Measurements from ENCODE around the gene PRR30.

Gene PRR30

GRCh38 chr2:27152796-27153464 is 13.7 kb upstream of the PRR30 start:
- FAIRE-seq: no peak

- no peak for FAIRE-seq
Measured at GRCh38 chr2:27152102-27152795, 13.0 kb upstream of the PRR30 start.

GRCh38 chr2:27150639-27151230 is 11.5 kb upstream of the PRR30 start:
- no peak for FAIRE-seq

- no peak for FAIRE-seq
Measured at GRCh38 chr2:27149570-27150405, 10.6 kb upstream of the PRR30 start.

- FAIRE-seq: no peak
Measured at GRCh38 chr2:27148801-27149439, 9.7 kb upstream of the PRR30 start, which contains the start of gene TCF23. Gene TCF23 (plus strand): TSS chr2:27149004. CDS start chr2:27149134, 130 bp downstream.

GRCh38 chr2:27147935-27148334 is 8.7 kb upstream of the PRR30 start:
- no peak for FAIRE-seq

GRCh38 chr2:27145682-27146081 is 6.5 kb upstream of the PRR30 start:
- FAIRE-seq: no peak

GRCh38 chr2:27143285-27143684 is 4.1 kb upstream of the PRR30 start:
- FAIRE-seq: no peak

- FAIRE-seq: no peak
Measured at GRCh38 chr2:27138111-27138510, 1.1 kb downstream of the PRR30 start.

GRCh38 chr2:27137322-27137935 is 1.8 kb downstream of the PRR30 start:
- FAIRE-seq: no peak

- FAIRE-seq: no peak
Measured at GRCh38 chr2:27136751-27137150, 2.5 kb downstream of the PRR30 start.

- FAIRE-seq: no peak
Measured at GRCh38 chr2:27135478-27135955, 3.7 kb downstream of the PRR30 start.

- no peak for FAIRE-seq
Measured at GRCh38 chr2:27134781-27135477, 4.3 kb downstream of the PRR30 start.

GRCh38 chr2:27133905-27134780 is 5.1 kb downstream of the PRR30 start, which contains the start of gene PREB:
Gene PREB (minus strand): TSS chr2:27134636. CDS start chr2:27134421, 215 bp downstream.
- no peak for FAIRE-seq

- FAIRE-seq: no peak
Measured at GRCh38 chr2:27133195-27133875, 5.9 kb downstream of the PRR30 start.

GRCh38 chr2:27131429-27131828 is 7.8 kb downstream of the PRR30 start:
- no peak for FAIRE-seq

- FAIRE-seq: no peak
Measured at GRCh38 chr2:27130396-27130795, 8.8 kb downstream of the PRR30 start.

- FAIRE-seq: no peak
Measured at GRCh38 chr2:27128668-27129571, 10.3 kb downstream of the PRR30 start.
